ENCODE results near the gene LPP.

The LPP gene

DNA sequence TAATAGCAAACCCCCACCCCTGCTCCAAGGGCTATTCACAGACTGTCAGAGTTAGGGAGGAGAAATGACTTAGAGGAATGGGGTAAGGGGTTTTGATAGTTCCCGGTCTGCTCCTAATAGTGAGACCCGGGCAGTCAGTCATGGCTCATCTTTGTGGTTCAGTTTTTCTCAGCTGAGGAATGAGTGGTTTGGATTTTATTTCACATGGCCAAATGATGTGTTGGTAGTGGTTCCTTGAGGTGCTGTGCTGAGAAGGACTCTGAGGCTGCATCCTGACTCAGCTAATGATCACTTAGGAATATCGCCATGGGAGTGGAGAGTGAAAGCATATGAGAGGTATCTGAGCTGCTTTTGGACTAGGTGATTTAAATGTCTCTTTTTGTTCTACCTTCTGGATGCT, 80.2 kb downstream of the LPP start:
- H3K4me3 ChIP-seq (replicated peaks; ENCODE audit: low read depth, low read length): no peak overlapping the region
- TF ChIP-seq, protein P1, sequence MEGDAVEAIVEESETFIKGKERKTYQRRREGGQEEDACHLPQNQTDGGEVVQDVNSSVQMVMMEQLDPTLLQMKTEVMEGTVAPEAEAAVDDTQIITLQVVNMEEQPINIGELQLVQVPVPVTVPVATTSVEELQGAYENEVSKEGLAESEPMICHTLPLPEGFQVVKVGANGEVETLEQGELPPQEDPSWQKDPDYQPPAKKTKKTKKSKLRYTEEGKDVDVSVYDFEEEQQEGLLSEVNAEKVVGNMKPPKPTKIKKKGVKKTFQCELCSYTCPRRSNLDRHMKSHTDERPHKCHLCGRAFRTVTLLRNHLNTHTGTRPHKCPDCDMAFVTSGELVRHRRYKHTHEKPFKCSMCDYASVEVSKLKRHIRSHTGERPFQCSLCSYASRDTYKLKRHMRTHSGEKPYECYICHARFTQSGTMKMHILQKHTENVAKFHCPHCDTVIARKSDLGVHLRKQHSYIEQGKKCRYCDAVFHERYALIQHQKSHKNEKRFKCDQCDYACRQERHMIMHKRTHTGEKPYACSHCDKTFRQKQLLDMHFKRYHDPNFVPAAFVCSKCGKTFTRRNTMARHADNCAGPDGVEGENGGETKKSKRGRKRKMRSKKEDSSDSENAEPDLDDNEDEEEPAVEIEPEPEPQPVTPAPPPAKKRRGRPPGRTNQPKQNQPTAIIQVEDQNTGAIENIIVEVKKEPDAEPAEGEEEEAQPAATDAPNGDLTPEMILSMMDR (IDR thresholded peaks at IDR 0.05; ENCODE audit: low read depth, low read length, missing control alignments): no peak
- DNase-seq (ENCODE audit: extremely low read depth, low read depth): no peak

DNA sequence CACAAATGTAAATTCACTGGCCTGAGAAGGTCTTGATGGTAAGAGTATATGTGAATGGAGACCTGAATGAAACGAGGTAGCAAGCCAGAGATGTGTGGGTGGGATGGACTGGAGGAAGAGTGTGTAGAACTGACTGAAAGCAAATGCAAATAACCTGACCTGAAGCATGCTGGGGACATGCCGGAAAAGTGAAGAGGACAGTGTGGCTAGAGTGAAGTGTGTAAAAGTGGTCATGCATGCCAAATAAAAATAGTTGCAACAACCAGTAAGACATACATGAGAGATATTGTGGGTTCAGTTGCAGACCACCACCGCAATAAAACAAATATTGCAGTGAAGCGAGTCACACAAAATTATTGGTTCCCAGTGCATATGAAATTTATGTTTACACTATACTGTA, 82.3 kb downstream of the LPP start:
- TF ChIP-seq, protein P1 (IDR thresholded peaks at IDR 0.05; ENCODE audit: low read depth, low read length, missing control alignments): no peak
- no peak for DNase-seq (ENCODE audit: extremely low read depth, low read depth)
- H3K4me3 ChIP-seq (replicated peaks; ENCODE audit: low read depth, low read length): no peak overlapping the region

DNA sequence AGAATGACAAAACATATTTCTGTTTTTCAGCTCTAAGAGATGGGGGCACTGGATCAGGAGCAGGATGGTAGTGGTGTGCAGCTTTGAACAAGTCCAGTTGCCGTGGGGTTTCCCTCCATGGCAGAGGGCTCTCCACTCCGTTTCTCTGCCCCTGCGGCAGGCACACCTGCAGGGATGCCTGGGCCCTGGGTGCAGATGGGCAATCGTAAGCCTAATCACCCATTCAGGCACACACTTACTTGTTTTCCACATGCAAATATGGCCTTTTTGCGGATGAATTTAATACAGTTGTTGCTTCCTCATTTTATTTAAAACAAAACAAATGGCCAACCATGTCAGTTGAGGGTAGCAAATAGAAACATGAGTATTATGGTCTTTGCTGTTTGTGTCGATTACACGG, 85.1 kb downstream of the LPP start:
- DNase-seq (ENCODE audit: extremely low read depth, low read depth): no peak

DNA sequence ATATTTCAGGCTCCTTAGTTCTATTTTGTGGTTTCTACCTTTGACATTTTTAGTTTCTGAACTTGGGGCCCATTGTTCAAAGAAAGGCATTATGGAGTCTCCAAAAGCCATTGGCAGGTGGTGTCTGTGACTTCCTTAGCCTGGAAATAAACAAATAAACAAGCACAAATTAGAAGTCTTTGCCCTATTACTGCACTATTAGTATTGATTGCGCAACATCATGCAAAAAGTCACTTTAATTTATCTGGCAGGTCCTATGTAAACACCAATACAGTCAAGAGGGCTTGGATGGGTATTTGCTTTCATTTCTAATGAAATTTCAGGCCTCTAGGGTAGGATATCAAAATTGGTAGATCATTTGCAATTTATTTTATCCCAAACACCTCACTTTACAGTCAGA, 85.6 kb downstream of the LPP start:
- DNase-seq (ENCODE audit: extremely low read depth, low read depth): no peak
- H3K4me3 ChIP-seq (replicated peaks; ENCODE audit: low read depth, low read length): no peak overlapping the region

More for the DNA sequence above, 85.1 kb downstream of the LPP start:
- TF ChIP-seq, protein P1 (IDR thresholded peaks at IDR 0.05; ENCODE audit: low read depth, low read length, missing control alignments): no peak
- H3K4me3 ChIP-seq (replicated peaks; ENCODE audit: low read depth, low read length): no peak overlapping the region

DNA sequence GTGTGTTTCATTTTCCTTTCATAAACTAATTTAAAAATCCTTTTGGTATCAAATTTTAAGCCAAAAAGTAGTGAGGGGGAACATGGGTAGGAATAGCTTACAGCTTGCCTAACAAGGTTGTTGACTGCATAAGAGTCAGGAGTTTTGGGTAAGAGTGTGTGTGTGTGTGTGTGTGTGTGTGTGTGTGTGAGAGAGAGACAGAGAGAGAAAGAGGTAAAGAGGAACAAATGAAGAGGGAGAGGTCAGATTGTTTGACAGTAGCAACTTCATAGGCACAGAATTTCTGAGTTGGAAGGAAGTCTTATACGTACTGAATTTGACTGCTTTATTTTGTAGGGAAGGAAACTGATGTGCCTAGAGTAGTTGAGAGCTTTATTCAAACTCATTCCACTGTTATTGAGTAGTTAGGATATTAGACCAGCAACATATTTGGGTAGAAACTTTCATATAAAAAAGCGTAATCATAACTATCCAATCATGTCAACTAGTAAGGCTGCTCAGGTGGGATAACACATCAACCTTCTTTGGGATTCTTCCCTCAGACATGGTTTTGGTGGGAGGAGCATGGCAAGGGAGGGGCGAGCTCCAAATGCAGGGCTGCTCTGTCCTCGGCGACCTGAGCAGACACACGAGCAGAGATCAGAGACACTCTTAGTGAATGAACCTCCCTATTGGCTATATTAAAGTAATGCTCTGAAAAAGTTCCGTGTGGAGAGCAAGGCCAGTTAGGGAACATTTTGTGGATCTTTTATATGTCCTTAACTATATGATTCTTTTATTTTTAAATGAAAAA, 86.4 kb downstream of the LPP start:
- no peak overlapping the region for H3K4me3 ChIP-seq (replicated peaks; ENCODE audit: low read depth, low read length)
- TF ChIP-seq, protein P1 (IDR thresholded peaks at IDR 0.05; ENCODE audit: low read depth, low read length, missing control alignments): no peak
- DNase-seq (ENCODE audit: extremely low read depth, low read depth): no peak

More for the DNA sequence above, 85.6 kb downstream of the LPP start:
- TF ChIP-seq, protein P1 (IDR thresholded peaks at IDR 0.05; ENCODE audit: low read depth, low read length, missing control alignments): no peak

DNA sequence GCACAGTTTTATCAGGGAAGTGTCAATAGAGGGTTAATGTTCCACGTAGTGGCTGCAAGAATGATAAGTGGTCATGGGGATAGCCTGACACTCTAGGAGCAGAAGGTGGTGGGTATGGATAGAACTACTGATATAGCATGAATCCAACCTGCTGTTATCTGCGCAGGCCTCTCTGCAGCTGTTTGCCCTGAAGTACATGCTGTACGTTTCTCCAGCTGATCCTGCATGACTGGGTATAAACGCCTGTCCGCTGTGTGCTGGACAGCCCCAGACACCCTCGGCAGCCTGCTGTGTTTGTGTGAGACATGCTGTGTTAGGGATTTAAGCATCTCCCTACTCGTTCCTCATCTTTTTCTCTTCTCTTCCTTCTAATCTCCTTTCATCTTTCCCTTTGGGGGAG, 87.1 kb downstream of the LPP start:
- no peak for DNase-seq (ENCODE audit: extremely low read depth, low read depth)
- H3K4me3 ChIP-seq (replicated peaks; ENCODE audit: low read depth, low read length): no peak overlapping the region

More for the DNA sequence above, 87.1 kb downstream of the LPP start:
- TF ChIP-seq, protein P1 (IDR thresholded peaks at IDR 0.05; ENCODE audit: low read depth, low read length, missing control alignments): no peak
